SK-N-SH treated with all-trans-retinoic acid at 6 μM for 48 hours (cell line): Measurements from ENCODE around the gene OS9.

Experiments used
- ATAC-seq: fragments of 200-7000 bp; cut with Tn5 transposase; 3 replicates; pipeline ENCODE4 v1.9.1; 2020; ENCODE audit warnings: mild to moderate bottlenecking, moderate library complexity
- ARNTL ChIP-seq: fragments of 450-650 bp; formaldehyde crosslinking; IDR thresholded peaks from 2 replicates; pipeline ENCODE4 v1.5.0; 2020; ENCODE audit warnings: low read depth, mild to moderate bottlenecking, moderate library complexity, borderline replicate concordance
- BACH2 ChIP-seq: fragments of 250-450 bp; sonication (Bioruptor Pico); IDR thresholded peaks from 2 replicates; pipeline ENCODE4 v1.9.0; 2021; ENCODE audit warnings: mild to moderate bottlenecking, borderline replicate concordance
- GLIS3 ChIP-seq: fragments of 250-450 bp; sonication (Bioruptor Pico); IDR thresholded peaks from 2 replicates; pipeline ENCODE4 v1.5.0; 2020; ENCODE audit warnings: mild to moderate bottlenecking, moderate library complexity
- ISL1 ChIP-seq: fragments of 250-450 bp; sonication (Bioruptor Pico); IDR thresholded peaks from 2 replicates; pipeline ENCODE4 v2.1.2; 2022; ENCODE audit warnings: mild to moderate bottlenecking, moderate library complexity
- PATZ1 ChIP-seq: fragments of 250-450 bp; sonication (Bioruptor Pico); IDR thresholded peaks from 2 replicates; pipeline ENCODE4 v1.8.0; 2020; ENCODE audit warnings: mild to moderate bottlenecking, moderate library complexity, borderline replicate concordance
- POU6F1 ChIP-seq: fragments of 250-450 bp; sonication (Bioruptor Pico); IDR thresholded peaks from 2 replicates; pipeline ENCODE4 v1.8.0; 2021; ENCODE audit warnings: low read depth, mild to moderate bottlenecking, moderate library complexity, borderline replicate concordance
- PPARA ChIP-seq: fragments of 250-450 bp; sonication (Bioruptor Pico); IDR thresholded peaks from 2 replicates; pipeline ENCODE4 v1.5.0; 2020; ENCODE audit warnings: mild to moderate bottlenecking, borderline replicate concordance
- SNAI2 ChIP-seq: fragments of 250-450 bp; sonication (Bioruptor Pico); IDR thresholded peaks from 2 replicates; pipeline ENCODE4 v1.5.0; 2020; ENCODE audit warnings: mild to moderate bottlenecking, moderate library complexity
- TSHZ2 ChIP-seq: fragments of 250-450 bp; sonication (Bioruptor Pico); IDR thresholded peaks from 2 replicates; pipeline ENCODE4 v1.5.0; 2020; ENCODE audit warnings: mild to moderate bottlenecking, moderate library complexity
- ZC3H10 ChIP-seq: fragments of 250-450 bp; sonication (Bioruptor Pico); IDR thresholded peaks from 2 replicates; pipeline ENCODE4 v1.5.1; 2021; ENCODE audit warnings: mild to moderate bottlenecking, moderate library complexity
- ZFP3 ChIP-seq: fragments of 250-450 bp; sonication (Bioruptor Pico); IDR thresholded peaks from 2 replicates; pipeline ENCODE4 v1.5.0; 2020; ENCODE audit warnings: mild to moderate bottlenecking, moderate library complexity
- ZNF565 ChIP-seq: fragments of 450-650 bp; formaldehyde crosslinking; conservative IDR thresholded peaks from 2 replicates; pipeline ENCODE4 v1.5.0; 2020; ENCODE audit warnings: low read depth, mild to moderate bottlenecking, moderate library complexity
- ZNF70 ChIP-seq: fragments of 450-650 bp; formaldehyde crosslinking; IDR thresholded peaks from 2 replicates; pipeline ENCODE4 v1.5.0; 2020; ENCODE audit warnings: mild to moderate bottlenecking, moderate library complexity
- ZNF8 ChIP-seq: fragments of 450-650 bp; formaldehyde crosslinking; IDR thresholded peaks from 2 replicates; pipeline ENCODE4 v1.5.0; 2020; ENCODE audit warnings: mild to moderate bottlenecking, moderate library complexity
- TF ChIP-seq, protein P1 (sequence below): fragments of 250-450 bp; sonication (Bioruptor Pico); IDR thresholded peaks from 2 replicates; pipeline ENCODE4 v1.5.1; 2020; ENCODE audit warnings: low read depth, mild to moderate bottlenecking, moderate library complexity
- TF ChIP-seq, protein P2 (sequence below): fragments of 250-450 bp; sonication (Bioruptor Pico); IDR thresholded peaks from 2 replicates; pipeline ENCODE4 v1.5.1; 2021; ENCODE audit warnings: mild to moderate bottlenecking, moderate library complexity

Gene OS9

DNA sequence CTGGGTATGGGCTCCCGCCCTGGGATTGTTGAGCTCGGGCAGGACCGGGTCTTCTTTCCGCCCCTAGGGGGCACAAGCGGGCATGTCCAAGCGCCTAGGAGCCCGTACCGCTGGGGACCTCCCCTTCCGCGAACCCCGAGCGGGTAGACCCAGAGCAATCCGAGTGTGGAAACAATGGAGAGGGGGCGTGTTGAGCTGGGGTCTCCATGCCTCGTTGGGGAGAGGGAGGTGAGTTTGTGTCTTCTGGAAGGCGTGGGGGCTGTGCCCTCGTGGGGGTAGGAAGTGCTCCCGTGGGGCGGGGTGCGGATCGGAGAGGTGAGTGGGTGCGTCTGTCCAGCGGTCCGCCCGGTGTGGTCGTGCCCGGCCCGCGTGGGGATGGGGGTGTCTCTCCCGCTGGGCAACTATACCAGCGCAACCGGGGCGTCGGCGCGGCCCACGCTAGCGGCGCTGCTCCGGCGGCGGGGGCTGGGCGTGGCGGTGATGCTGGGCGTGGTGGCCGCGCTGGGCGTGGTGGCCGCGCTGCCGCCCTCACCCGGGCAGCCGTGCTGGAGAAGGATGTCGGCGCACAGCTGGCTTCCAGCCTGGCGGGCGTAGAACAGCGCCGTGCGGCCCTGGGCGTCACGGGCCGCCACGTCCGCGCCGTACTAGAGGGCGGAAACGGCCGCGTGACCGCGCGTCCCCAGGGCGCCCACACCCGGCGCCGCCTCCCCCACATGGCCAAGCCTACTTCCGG, 32.4 kb downstream of the OS9 start:
- ATAC-seq, result peak; percentile 96

GRCh38 chr12:57726884-57727757, 33.2 kb downstream of the OS9 start:
- no peak for TF ChIP-seq PATZ1 (CRISPR knock-in tag)
- ATAC-seq, result no peak

More for the DNA sequence above, 32.4 kb downstream of the OS9 start:
- TF ChIP-seq BACH2 (CRISPR knock-in tag) (no peak), ARNTL (CRISPR knock-in tag) (no peak), ZNF8 (CRISPR knock-in tag) (no peak)

DNA sequence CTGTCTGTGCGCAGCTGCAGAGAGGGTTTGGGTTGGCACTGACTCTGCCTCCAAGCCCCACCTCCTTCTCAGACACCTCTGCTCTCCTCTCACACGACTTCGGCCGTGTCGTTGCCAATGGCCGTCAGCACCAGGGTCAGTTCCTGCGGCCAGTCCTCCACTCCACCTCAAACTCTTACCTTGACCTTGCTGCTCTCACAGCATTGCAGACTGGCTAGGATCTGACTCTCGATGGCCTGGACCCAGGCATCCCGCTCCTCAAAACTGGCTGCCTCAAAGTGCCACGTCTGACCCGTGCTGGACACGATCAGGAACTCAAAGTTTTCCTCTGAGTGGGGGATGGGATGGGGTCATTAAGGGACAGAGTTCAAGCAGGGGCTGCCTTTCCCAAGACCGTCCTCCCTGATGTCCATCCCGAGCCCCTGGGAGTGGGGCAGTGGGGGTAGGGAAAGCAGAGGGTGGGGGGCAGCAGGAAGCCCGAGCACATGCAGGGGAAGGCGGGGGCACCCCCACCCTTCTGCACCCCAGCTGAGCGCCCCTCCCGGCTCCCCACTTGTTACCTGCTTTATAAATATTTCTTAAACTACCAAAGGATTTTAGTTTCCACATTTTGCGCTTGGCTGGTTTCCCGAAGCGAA, 33.9 kb downstream of the OS9 start:
- TF ChIP-seq POU6F1 (CRISPR knock-in tag) (no peak), GLIS3 (CRISPR knock-in tag) (no peak), ARNTL (CRISPR knock-in tag) (no peak), ZC3H10 (CRISPR knock-in tag) (no peak), TSHZ2 (CRISPR knock-in tag) (no peak), PPARA (CRISPR knock-in tag) (no peak), ZNF565 (CRISPR knock-in tag) (no peak), SNAI2 (CRISPR knock-in tag) (no peak), PATZ1 (CRISPR knock-in tag) (no peak), ZNF8 (CRISPR knock-in tag) (no peak), ZFP3 (CRISPR knock-in tag) (no peak), ZNF70 (CRISPR knock-in tag) (no peak), ISL1 (CRISPR knock-in tag) (no peak)
- TF ChIP-seq, protein P1, sequence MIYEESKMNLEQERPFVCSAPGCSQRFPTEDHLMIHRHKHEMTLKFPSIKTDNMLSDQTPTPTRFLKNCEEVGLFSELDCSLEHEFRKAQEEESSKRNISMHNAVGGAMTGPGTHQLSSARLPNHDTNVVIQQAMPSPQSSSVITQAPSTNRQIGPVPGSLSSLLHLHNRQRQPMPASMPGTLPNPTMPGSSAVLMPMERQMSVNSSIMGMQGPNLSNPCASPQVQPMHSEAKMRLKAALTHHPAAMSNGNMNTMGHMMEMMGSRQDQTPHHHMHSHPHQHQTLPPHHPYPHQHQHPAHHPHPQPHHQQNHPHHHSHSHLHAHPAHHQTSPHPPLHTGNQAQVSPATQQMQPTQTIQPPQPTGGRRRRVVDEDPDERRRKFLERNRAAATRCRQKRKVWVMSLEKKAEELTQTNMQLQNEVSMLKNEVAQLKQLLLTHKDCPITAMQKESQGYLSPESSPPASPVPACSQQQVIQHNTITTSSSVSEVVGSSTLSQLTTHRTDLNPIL (CRISPR knock-in tag), result no peak
- TF ChIP-seq, protein P2, sequence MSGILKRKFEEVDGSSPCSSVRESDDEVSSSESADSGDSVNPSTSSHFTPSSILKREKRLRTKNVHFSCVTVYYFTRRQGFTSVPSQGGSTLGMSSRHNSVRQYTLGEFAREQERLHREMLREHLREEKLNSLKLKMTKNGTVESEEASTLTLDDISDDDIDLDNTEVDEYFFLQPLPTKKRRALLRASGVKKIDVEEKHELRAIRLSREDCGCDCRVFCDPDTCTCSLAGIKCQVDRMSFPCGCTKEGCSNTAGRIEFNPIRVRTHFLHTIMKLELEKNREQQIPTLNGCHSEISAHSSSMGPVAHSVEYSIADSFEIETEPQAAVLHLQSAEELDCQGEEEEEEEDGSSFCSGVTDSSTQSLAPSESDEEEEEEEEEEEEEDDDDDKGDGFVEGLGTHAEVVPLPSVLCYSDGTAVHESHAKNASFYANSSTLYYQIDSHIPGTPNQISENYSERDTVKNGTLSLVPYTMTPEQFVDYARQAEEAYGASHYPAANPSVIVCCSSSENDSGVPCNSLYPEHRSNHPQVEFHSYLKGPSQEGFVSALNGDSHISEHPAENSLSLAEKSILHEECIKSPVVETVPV, result no peak
- TF ChIP-seq, all 23 proteins: peak for 0
- no peak for ATAC-seq
